Effector memory CD4-positive, alpha-beta T cell (primary cell): ENCODE data around the gene ADGRG4.

Experiments used
- DNase-seq, 3 donors: peaks; one replicate each; pipeline ENCODE4 v3.0.0-alpha.2; 2020
- H3K27ac ChIP-seq: 2 replicates; pipeline ENCODE4 v1.7.0; 2013; ENCODE audit warnings: mild to moderate bottlenecking, low read length, moderate library complexity; ENCODE audit not compliant: insufficient read depth, poor library complexity, severe bottlenecking
- H3K27me3 ChIP-seq: replicated peaks from 2 replicates; pipeline ENCODE4 v1.7.0; 2013; ENCODE audit warnings: mild to moderate bottlenecking, low read length; ENCODE audit not compliant: insufficient read depth, control insufficient read depth, poor library complexity, severe bottlenecking
- H3K36me3 ChIP-seq: 2 replicates; pipeline ENCODE4 v1.7.0; 2013; ENCODE audit warnings: mild to moderate bottlenecking, low read length, moderate library complexity; ENCODE audit not compliant: control insufficient read depth, insufficient read depth
- H3K4me1 ChIP-seq: 2 replicates; pipeline ENCODE4 v1.7.0; 2013; ENCODE audit warnings: low read length, mild to moderate bottlenecking; ENCODE audit not compliant: control insufficient read depth, insufficient read depth, poor library complexity, severe bottlenecking
- H3K4me3 ChIP-seq: 2 replicates; pipeline ENCODE4 v1.7.0; 2013; ENCODE audit warnings: low read length, low read depth, mild to moderate bottlenecking; ENCODE audit not compliant: insufficient read depth, poor library complexity, severe bottlenecking
- H3K9me3 ChIP-seq: 2 replicates; pipeline ENCODE4 v1.7.0; 2013; ENCODE audit warnings: mild to moderate bottlenecking, low read length, moderate library complexity; ENCODE audit not compliant: control insufficient read depth

ADGRG4 gene

DNA sequence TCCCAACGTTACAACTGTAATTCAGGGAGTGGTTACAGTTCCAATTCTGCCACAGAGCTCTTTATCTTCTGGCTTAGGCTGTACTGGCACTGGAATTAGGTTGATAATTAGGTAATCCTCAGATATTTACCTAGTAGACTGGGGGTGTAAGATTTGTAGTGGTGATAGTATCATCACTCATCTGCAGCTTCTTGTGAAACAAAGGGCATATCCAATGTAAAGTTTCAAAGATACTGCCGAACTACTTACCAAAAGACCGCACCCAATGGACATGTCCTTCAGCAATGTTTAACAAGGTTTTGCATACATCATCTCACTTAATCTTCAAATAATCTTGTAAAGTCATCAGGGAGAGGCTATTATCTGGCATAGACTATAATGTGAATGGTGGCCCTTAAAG is 20.8 kb downstream of the ADGRG4 start:
- no peak overlapping the region for H3K4me3 ChIP-seq
- DNase-seq, result no peak
- H3K27ac ChIP-seq, result no peak overlapping the region
- H3K9me3 ChIP-seq, result no peaks in the 10 kb centered on the region
- H3K36me3 ChIP-seq, result no peaks in the 10 kb centered on the region
- H3K4me1 ChIP-seq, result no peaks in the 10 kb centered on the region
- H3K27me3 ChIP-seq, result no peaks in the 10 kb centered on the region

DNA sequence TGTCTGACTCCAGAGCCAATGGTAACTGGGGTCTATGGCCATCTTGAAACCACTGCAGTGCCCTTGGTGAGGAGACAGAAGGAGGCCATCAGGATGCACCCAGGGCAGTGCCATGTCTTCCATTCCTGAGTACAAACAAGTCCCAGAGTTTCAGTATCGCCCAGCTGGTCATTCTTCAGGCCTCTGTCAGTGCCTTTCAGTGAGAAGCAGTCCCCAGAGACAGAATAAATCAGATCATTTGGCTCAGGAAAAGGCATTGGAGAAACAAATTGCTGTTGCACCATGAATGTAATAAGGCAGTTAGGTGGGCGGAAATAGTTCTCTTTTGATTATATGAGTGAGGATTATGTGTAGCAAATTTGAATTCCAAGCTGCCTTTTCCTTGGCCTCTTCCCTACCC is 21.3 kb downstream of the ADGRG4 start:
- no peak for DNase-seq
- Histone ChIP-seq H3K27me3 (no peaks in the 10 kb centered on the region), H3K9me3 (no peaks in the 10 kb centered on the region), H3K4me3 (no peak overlapping the region), H3K4me1 (no peaks in the 10 kb centered on the region), H3K27ac (no peak overlapping the region), H3K36me3 (no peaks in the 10 kb centered on the region)

DNA sequence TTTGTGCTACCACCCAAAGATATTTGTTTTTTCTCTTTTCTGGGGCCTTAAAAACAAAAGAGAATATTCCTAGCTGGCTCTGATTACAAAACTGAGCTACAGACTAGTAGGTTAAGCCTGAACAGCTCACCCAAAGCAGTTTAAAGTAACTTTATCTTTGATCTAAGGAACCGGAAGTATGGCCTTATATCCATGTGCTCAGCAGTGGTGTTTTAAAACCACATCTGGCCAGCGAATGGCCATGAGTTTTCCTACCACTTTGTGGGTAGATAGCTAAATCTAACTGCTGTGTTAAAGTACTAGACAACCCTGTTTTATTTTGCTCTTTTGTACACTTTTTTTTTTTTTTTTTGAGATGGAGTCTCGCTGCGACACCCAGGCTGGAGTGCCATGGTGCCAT is 24.6 kb downstream of the ADGRG4 start:
- no peak for DNase-seq
- no peaks in the 10 kb centered on the region for H3K9me3 ChIP-seq
- no peaks in the 10 kb centered on the region for H3K36me3 ChIP-seq
- H3K27ac ChIP-seq, result no peak overlapping the region
- no peaks in the 10 kb centered on the region for H3K27me3 ChIP-seq
- H3K4me3 ChIP-seq, result no peak overlapping the region
- H3K4me1 ChIP-seq, result no peaks in the 10 kb centered on the region

GRCh38 chrX:136328933-136329332 is 28.2 kb downstream of the ADGRG4 start:
- no peaks in the 10 kb centered on the region for H3K9me3 ChIP-seq
- no peaks in the 10 kb centered on the region for H3K4me1 ChIP-seq
- no peak overlapping the region for H3K4me3 ChIP-seq
- no peak for DNase-seq
- no peaks in the 10 kb centered on the region for H3K27me3 ChIP-seq
- H3K27ac ChIP-seq, result no peak overlapping the region
- H3K36me3 ChIP-seq, result no peaks in the 10 kb centered on the region

DNA sequence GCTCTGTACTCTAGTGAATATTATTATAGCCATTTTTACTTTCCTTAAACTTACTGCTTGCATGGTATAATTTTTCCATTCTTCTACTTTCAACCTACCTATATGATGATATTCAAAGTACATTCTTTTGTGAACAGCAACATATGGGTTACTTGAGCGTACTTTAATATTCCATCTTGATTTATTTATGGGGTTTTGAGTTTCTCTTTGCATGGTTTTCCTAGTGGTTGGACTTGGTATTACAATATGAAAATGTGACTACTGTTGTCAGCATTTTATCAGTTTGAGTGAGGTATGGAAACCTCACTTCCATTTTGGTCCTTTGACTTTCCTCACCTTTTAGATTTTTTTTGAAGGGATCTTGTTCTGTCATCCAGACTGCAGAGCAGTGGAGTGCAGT is 35.9 kb downstream of the ADGRG4 start:
- no peaks in the 10 kb centered on the region for H3K36me3 ChIP-seq
- no peak overlapping the region for H3K4me3 ChIP-seq
- H3K4me1 ChIP-seq, result no peaks in the 10 kb centered on the region
- no peaks in the 10 kb centered on the region for H3K9me3 ChIP-seq
- no peak for DNase-seq
- H3K27me3 ChIP-seq, result no peaks in the 10 kb centered on the region
- no peak overlapping the region for H3K27ac ChIP-seq

DNA sequence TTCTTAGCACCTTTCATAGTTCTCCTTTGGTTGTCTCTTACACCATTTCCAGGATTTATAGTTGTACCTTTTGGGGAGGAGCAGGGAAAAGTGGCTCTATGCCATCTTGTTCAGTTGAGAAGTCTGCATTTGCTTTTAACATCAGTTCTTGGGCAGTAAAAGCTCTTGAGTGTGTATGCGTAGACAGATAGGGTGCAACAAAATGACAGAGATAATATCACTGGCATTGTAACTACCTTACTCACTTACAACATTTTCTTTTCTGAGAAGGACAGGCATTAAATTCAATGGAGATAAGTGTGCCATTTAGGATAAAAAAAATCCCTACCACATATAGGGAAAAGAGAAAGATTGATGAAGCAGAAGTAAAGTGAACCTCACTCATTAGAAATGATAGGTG is 38.9 kb downstream of the ADGRG4 start:
- no peak overlapping the region for H3K27ac ChIP-seq

DNA sequence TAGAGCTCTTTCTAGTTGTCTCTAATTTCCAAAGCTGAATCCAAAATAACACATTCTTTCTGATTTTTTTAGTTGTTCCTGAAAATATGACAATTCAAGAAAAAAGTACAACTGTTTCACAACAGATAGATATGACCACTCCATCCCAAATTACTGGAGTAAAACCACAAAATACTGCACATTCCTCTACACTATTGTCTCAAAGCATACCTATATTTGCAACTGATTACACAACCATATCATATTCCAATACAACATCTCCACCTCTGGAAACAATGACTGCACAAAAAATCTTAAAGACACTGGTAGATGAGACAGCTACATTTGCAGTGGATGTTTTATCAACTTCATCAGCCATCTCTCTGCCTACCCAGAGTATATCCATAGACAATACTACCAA is 43.6 kb downstream of the ADGRG4 start:
- Histone ChIP-seq H3K9me3 (no peaks in the 10 kb centered on the region), H3K27ac (no peak overlapping the region), H3K27me3 (no peaks in the 10 kb centered on the region), H3K4me1 (no peaks in the 10 kb centered on the region), H3K4me3 (no peak overlapping the region), H3K36me3 (no peaks in the 10 kb centered on the region)
- no peak for DNase-seq

More for the DNA sequence above, 38.9 kb downstream of the ADGRG4 start:
- no peaks in the 10 kb centered on the region for H3K9me3 ChIP-seq
- H3K4me1 ChIP-seq, result no peaks in the 10 kb centered on the region
- no peak for DNase-seq
- H3K4me3 ChIP-seq, result no peak overlapping the region
- H3K36me3 ChIP-seq, result no peaks in the 10 kb centered on the region
- H3K27me3 ChIP-seq, result no peaks in the 10 kb centered on the region

DNA sequence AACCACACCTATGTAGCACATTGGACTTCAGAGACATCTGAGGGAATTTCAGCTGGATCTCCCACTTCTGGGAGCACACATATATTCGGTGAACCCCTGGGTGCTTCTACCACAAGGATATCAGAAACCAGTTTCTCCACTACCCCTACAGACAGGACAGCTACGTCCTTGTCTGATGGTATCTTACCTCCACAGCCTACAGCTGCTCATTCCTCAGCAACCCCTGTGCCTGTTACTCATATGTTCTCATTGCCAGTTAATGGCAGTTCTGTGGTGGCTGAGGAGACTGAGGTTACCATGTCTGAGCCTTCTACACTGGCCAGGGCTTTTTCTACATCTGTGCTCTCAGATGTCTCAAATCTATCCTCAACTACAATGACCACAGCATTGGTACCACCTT is 45.7 kb downstream of the ADGRG4 start:
- H3K36me3 ChIP-seq, result no peaks in the 10 kb centered on the region
- DNase-seq, result no peak
- no peak overlapping the region for H3K4me3 ChIP-seq
- no peaks in the 10 kb centered on the region for H3K9me3 ChIP-seq
- no peaks in the 10 kb centered on the region for H3K27me3 ChIP-seq
- no peak overlapping the region for H3K27ac ChIP-seq
- no peaks in the 10 kb centered on the region for H3K4me1 ChIP-seq

DNA sequence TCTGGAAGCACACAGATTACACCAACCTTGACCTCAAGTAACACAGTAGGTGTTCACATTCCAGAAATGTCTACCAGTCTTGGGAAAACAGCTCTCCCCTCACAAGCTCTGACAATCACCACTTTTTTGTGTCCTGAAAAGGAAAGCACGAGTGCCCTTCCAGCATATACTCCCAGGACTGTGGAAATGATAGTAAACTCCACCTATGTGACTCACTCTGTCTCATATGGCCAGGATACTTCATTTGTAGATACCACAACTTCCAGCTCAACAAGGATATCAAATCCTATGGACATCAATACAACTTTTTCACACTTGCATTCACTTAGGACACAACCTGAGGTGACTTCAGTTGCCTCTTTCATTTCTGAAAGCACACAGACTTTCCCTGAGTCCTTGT is 46.9 kb downstream of the ADGRG4 start:
- H3K4me1 ChIP-seq, result no peaks in the 10 kb centered on the region
- DNase-seq, result no peak
- H3K36me3 ChIP-seq, result no peaks in the 10 kb centered on the region
- no peak overlapping the region for H3K27ac ChIP-seq
- H3K4me3 ChIP-seq, result no peak overlapping the region
- no peaks in the 10 kb centered on the region for H3K27me3 ChIP-seq
- H3K9me3 ChIP-seq, result no peaks in the 10 kb centered on the region

- H3K4me1 ChIP-seq, result no peaks in the 10 kb centered on the region
- H3K27me3 ChIP-seq, result no peaks in the 10 kb centered on the region
- H3K36me3 ChIP-seq, result no peaks in the 10 kb centered on the region
- DNase-seq, result no peak
- no peaks in the 10 kb centered on the region for H3K9me3 ChIP-seq
- no peak overlapping the region for H3K4me3 ChIP-seq
- H3K27ac ChIP-seq, result no peak overlapping the region
These were observed 52.8 kb downstream of the ADGRG4 start for GRCh38 chrX:136353526-136354093.

- Histone ChIP-seq H3K27ac (no peak overlapping the region), H3K4me1 (no peaks in the 10 kb centered on the region), H3K36me3 (no peaks in the 10 kb centered on the region), H3K9me3 (no peaks in the 10 kb centered on the region), H3K4me3 (no peak overlapping the region), H3K27me3 (no peaks in the 10 kb centered on the region)
- DNase-seq, result no peak
These were observed 53.4 kb downstream of the ADGRG4 start for GRCh38 chrX:136354201-136354600.
